ENCODE results near the gene CITED4.

The CITED4 gene

DNA sequence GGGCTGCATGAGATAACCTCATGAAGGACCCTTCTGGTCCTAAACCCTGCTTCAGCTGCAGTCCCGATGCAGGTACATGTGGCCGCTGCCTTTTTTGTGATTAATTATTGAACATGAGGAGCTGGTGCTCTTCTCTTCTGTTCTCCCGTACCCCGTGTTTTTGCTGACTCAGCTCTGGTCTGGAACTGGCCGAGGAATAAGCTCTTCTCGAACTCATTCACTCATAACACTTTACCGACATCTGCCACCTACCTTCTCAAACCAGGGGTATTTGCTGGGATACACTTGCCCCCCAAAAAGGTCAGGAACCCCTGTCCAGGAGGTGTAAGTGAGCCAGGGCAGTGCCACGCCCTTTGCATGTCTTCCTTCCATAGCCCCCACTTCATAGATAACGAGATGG lies 46.7 kb downstream of the CITED4 start:
- H3K4me3 ChIP-seq (ENCODE audit: low read depth, low read length): no peak overlapping the region
- no peak for DNase-seq (ENCODE audit: low read depth)
- TF ChIP-seq, protein P1, sequence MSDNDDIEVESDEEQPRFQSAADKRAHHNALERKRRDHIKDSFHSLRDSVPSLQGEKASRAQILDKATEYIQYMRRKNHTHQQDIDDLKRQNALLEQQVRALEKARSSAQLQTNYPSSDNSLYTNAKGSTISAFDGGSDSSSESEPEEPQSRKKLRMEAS (IDR thresholded peaks at IDR 0.05; ENCODE audit: low read depth, low read length): no peak
- TF ChIP-seq, protein P2, sequence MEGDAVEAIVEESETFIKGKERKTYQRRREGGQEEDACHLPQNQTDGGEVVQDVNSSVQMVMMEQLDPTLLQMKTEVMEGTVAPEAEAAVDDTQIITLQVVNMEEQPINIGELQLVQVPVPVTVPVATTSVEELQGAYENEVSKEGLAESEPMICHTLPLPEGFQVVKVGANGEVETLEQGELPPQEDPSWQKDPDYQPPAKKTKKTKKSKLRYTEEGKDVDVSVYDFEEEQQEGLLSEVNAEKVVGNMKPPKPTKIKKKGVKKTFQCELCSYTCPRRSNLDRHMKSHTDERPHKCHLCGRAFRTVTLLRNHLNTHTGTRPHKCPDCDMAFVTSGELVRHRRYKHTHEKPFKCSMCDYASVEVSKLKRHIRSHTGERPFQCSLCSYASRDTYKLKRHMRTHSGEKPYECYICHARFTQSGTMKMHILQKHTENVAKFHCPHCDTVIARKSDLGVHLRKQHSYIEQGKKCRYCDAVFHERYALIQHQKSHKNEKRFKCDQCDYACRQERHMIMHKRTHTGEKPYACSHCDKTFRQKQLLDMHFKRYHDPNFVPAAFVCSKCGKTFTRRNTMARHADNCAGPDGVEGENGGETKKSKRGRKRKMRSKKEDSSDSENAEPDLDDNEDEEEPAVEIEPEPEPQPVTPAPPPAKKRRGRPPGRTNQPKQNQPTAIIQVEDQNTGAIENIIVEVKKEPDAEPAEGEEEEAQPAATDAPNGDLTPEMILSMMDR (IDR thresholded peaks at IDR 0.05; ENCODE audit: low read depth, low read length): no peak
- TF ChIP-seq POLR2A (IDR thresholded peaks at IDR 0.05; ENCODE audit: extremely low read depth, insufficient read length) (no peak), MYC (IDR thresholded peaks at IDR 0.05; ENCODE audit: low read depth, low read length) (no peak)
